ENCODE measurements around the gene MXD1.

The MXD1 gene

GRCh38 chr2:69934614-69934908 is 19.7 kb downstream of the MXD1 start:
- Histone ChIP-seq H3K27me3 (ENCODE audit: insufficient read depth, low read depth, severe bottlenecking) (no peaks in the 10 kb centered on the region), H3K4me3 (ENCODE audit: low read depth, low read length) (no peak overlapping the region), H3K9me3 (ENCODE audit: severe bottlenecking) (no peaks in the 10 kb centered on the region), H3K27ac (no peak overlapping the region), H3K36me3 (peaks cover 41% of the 10 kb centered on the region)
- DNase-seq: no peak
- TF ChIP-seq, protein P1, sequence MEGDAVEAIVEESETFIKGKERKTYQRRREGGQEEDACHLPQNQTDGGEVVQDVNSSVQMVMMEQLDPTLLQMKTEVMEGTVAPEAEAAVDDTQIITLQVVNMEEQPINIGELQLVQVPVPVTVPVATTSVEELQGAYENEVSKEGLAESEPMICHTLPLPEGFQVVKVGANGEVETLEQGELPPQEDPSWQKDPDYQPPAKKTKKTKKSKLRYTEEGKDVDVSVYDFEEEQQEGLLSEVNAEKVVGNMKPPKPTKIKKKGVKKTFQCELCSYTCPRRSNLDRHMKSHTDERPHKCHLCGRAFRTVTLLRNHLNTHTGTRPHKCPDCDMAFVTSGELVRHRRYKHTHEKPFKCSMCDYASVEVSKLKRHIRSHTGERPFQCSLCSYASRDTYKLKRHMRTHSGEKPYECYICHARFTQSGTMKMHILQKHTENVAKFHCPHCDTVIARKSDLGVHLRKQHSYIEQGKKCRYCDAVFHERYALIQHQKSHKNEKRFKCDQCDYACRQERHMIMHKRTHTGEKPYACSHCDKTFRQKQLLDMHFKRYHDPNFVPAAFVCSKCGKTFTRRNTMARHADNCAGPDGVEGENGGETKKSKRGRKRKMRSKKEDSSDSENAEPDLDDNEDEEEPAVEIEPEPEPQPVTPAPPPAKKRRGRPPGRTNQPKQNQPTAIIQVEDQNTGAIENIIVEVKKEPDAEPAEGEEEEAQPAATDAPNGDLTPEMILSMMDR (IDR thresholded peaks at IDR 0.05; ENCODE audit: low read depth, low read length): no peak

DNA sequence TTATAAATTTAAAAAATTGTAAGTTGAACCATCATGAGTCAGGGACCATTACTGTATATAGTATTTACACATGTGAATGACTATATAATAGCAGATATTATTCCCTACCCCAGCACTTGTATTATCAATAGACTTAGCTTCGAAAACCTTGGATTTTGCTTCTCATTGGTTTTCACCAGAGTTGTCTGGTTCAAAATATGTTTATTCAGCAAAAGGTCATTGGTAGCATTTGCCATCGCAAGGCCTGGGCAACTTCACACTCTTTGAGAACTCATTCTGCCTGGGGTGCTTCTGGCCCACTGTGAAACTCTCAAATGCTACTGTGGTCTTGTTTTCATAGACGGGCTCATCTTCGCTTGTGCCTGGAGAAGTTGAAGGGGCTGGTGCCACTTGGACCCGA is 20.1 kb downstream of the MXD1 start:
- peaks cover 46% of the 10 kb centered on the region for H3K36me3 ChIP-seq
- H3K27ac ChIP-seq: no peak overlapping the region
- H3K9me3 ChIP-seq (ENCODE audit: severe bottlenecking): no peaks in the 10 kb centered on the region
- H3K27me3 ChIP-seq (ENCODE audit: insufficient read depth, low read depth, severe bottlenecking): no peaks in the 10 kb centered on the region
- H3K4me3 ChIP-seq (ENCODE audit: low read depth, low read length): no peak overlapping the region
- TF ChIP-seq, protein P1 (IDR thresholded peaks at IDR 0.05; ENCODE audit: low read depth, low read length): no peak
- DNase-seq: no peak

DNA sequence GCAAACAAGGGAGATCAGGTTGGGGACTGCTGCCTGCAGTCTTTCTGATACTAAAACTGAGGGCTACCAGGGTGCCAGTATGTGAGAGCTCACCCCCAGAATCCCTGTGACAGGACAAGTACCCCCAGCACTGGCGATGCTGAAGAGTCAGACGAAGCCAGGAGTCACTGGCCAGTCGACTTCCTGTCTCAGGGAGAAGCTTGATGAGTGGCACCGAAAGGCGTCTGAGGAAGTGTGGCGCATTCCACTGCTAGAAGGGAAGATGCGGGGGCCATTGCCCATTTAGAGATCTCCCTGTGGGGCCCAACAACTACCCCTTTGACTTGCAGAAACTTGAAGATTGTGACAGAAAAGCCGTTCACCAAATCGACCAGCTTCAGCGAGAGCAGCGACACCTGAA is 22.0 kb downstream of the MXD1 start:
- Histone ChIP-seq H3K27ac (no peak overlapping the region), H3K9me3 (ENCODE audit: severe bottlenecking) (no peaks in the 10 kb centered on the region), H3K4me3 (ENCODE audit: low read depth, low read length) (no peak overlapping the region), H3K36me3 (peaks cover 54% of the 10 kb centered on the region), H3K27me3 (ENCODE audit: insufficient read depth, low read depth, severe bottlenecking) (no peaks in the 10 kb centered on the region)
- TF ChIP-seq, protein P1 (IDR thresholded peaks at IDR 0.05; ENCODE audit: low read depth, low read length): no peak
- DNase-seq: no peak

- Histone ChIP-seq H3K4me3 (ENCODE audit: low read depth, low read length) (no peak overlapping the region), H3K27ac (no peak overlapping the region), H3K27me3 (ENCODE audit: insufficient read depth, low read depth, severe bottlenecking) (no peaks in the 10 kb centered on the region), H3K36me3 (peaks cover 62% of the 10 kb centered on the region), H3K9me3 (ENCODE audit: severe bottlenecking) (no peaks in the 10 kb centered on the region)
- TF ChIP-seq, protein P1 (IDR thresholded peaks at IDR 0.05; ENCODE audit: low read depth, low read length): no peak
- no peak for DNase-seq
These were observed 23.1 kb downstream of the MXD1 start for GRCh38 chr2:69937968-69938367.

DNA sequence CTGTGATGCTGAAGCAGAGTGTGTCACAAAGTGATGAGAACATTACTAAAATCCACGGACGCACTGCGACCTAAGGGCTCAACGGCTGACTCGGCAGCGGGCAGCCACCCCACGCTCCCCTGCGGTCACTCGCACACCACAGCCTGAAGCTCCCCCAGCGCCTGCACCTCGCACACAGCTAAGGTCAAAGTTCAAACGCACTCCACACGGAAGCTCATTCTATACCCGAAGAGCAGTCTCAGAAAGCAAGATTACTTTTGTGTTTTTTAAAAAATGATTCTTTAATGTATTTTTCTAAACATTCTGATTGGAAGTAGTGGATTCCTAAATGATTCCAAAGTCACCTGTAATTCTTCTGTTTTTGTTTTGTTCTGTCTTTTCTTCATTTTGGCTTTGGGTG is 24.8 kb downstream of the MXD1 start:
- TF ChIP-seq, protein P1 (IDR thresholded peaks at IDR 0.05; ENCODE audit: low read depth, low read length): no peak
- DNase-seq: no peak
- H3K36me3 ChIP-seq: peaks cover 65% of the 10 kb centered on the region

DNA sequence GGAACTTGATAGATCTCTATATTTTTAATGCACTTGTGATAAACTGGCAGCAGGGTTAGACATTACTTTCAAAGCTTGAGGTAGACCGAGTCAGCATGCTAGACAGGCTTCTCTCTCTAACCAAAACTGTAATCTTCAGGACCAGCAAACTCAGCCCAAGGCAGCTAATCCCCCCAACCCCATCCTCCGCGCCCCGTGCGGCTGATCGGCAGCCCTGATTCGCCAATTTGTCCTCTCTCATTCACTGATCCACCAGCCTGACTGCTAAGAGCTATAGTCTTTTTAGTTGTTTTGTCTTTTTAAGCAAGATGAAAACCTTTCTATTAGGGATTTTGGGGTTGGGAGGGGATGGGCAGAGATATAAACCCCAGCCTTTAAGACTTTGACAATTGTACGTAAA is 25.8 kb downstream of the MXD1 start:
- DNase-seq: no peak
- Histone ChIP-seq H3K9me3 (ENCODE audit: severe bottlenecking) (no peaks in the 10 kb centered on the region), H3K27ac (no peak overlapping the region), H3K27me3 (ENCODE audit: insufficient read depth, low read depth, severe bottlenecking) (no peaks in the 10 kb centered on the region), H3K36me3 (peaks cover 61% of the 10 kb centered on the region), H3K4me3 (ENCODE audit: low read depth, low read length) (no peak overlapping the region)
- TF ChIP-seq, protein P1 (IDR thresholded peaks at IDR 0.05; ENCODE audit: low read depth, low read length): no peak

More for the DNA sequence above, 24.8 kb downstream of the MXD1 start:
- no peak overlapping the region for H3K27ac ChIP-seq
- H3K9me3 ChIP-seq (ENCODE audit: severe bottlenecking): no peaks in the 10 kb centered on the region
- no peak overlapping the region for H3K4me3 ChIP-seq (ENCODE audit: low read depth, low read length)
- no peaks in the 10 kb centered on the region for H3K27me3 ChIP-seq (ENCODE audit: insufficient read depth, low read depth, severe bottlenecking)
